A549 treated with AZD2906 at 1 μM for 4 hours (cell line): ENCODE measurements around the gene ZNF230. TPM values are rescaled to one million over a fixed set of nuclear protein-coding genes. Genes with fewer than 3 reads are reported as not detected.

Experiments
- total RNA-seq: library from RNA; stranded (reverse); fragments of 200-300 nt; extraction: Qiagen RNA extraction; gene quantifications from 5 replicates; pipeline ENCODE4 v1.2.3, GENCODE V29; 2022

The ZNF230 gene
- 2.5 to 3.0 TPM (median 2.9 TPM) in 5 replicates for total RNA-seq

DNA sequence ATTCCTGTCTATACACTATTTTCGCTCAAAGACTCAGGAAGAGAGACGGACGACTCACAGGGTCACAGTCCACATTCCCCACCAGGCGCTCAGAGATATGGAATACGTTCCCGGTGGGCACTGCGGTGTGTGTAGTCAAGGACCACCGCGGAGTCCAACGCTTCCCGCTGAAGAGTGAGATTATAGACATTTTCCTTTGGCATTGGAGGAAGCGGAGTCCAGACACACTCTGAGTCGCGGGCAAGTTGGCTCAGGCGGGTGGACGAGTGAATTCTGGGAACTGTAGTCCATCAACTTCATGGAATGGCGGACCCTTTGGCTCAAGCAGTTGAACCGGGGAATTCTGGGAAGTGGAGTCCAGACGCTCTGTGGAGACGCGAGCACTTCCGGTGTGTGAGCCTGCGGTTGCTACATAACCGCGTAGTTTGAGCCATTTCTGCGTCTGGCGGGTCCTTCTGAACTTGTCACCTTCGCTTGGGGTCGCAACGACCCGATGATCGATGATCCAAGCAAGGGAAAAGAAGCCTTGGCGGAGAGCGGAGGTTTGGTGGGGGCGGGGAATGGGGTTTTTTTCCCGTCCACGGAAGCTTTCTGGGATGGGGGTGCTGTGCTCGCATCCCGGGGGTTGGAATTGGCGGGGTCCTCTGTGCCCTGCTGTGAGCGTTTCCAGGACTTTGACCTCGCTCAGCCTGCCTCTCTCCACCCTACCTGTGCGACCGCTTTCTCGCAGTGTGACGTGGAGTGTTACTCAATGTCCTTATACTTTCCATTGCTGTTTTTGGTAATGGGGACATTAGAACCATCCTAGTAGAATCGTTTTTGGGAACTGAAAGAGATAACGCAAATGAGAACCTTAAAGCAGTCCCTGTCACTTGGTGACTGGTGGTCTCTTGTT lies at the start of gene ZNF230:
Gene ZNF230 (plus strand): TSS at position 392 of the 895 bp plus-strand sequence. CDS start 4,122 bp downstream, outside the sequence.

DNA sequence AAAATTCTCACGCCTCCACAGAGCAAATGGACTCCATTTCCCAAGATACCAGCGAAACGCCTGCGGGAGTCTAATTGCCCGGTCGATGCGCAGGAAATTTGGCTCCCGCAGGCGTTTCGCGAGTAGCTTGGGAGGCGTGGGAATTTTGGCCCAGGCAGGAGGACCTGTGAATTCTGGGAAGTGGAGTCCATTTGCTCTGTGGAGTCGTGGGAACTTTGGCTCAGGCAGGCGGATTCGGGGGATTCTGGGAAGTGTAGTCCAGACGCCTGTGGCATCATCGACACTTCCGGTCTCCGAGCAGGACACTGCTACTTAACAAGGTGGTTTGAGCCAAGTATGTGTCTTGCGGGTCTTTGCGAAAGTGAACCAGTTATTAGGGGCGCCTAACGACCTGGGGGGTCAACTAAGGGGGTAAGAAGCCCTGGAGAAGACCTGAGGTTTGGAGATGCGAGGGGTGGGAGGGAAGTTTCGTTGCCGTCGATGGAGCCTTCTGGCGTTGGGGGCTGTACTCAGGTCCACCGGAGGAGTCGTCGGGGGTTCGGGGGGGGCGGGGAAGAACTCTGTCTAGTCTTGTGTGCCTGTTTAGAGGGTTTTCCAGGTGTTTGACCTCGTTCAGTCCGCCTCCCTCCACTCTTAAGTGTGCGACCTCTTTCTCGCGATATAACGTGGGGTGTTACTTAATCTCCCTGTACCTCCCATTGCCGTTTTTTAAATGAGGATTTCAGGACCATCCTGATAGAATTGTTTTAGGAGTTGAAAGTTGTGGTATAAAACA lies 18.7 kb upstream of the ZNF230 start, which contains the start of gene ZNF155:
Gene ZNF155 (plus strand): TSS at position 277 of the 775 bp plus-strand sequence. CDS start 4,356 bp downstream, outside the sequence.

DNA sequence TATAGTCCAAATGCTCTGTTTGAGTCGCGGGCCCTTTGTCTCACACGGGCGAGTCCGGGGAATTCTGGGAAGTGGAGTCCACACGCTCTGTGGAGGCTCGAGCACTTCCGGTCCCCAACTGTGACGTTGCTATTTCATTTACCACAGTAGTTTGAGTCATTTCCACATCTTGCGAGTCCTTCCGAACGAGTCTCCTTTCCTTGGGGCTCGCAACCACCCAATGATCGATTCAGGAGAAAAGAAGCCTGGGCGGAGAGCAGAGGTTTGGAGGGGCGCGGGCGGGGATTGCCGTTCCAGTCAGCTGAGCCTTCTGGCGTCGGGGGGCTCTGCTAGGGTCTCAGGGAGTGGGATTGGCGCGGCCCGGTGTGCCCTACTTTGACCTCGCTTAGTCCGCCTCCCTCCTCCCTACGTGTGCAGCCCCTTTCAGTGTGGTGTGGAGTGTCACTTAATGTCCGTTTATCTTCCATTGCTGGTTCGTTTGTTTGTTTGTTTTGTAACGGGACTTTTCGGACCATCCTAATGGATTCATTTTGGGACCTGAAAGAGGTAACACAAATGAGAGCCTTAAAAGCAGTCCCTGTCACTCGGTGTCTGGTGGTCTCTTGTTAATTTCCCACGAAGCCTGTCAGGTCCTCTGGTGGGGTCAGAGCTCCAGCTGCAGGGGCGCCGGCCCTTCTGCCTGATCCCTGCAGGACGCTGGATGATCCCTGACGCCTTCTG lies 22.6 kb downstream of the ZNF230 start, which contains the start of gene ZNF222:
Gene ZNF222 (plus strand): TSS at position 163 of the 720 bp plus-strand sequence. CDS start 58 bp downstream, at position 221.

DNA sequence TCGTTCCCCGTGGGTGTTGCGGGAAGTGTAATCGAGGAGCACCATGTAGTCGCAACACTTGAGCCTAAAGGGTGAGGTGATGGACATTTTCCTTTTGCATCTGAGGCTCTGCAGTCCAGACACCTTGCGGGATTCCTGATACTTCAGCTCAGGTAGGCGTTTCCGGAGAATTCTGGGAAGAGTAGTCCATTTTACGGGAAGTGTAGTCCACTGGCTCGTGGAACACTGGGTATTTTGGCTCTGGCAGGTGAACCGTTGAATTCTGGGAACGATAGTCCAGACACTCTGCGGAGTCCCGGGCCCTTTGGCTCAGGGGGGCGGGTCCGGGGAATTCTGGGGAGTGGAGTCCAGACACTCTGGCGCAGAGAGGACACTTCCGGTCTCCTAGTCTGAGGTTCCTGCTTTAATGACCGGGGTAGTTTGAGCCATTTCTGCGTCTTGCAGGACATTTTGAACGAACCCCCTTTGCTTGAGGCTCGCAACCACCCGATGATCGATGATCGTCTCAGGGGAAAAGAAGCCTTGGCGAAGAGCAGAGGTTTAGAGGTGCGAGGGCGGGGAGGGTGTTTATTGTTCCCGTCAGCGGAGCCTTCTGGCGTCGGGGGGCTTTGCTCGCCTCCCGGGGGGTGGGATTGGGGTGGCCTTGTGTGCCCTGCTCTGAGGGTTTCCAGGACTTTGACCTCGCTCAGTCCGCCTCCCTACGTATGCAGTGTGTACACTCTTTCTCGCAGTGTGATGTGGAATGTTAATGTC lies 49.1 kb downstream of the ZNF230 start, which contains the start of gene ZNF223:
Gene ZNF223 (plus strand): TSS at position 387 of the 753 bp plus-strand sequence. CDS start 3,141 bp downstream, outside the sequence.

Other genes starting within 250 kb of the ZNF230 start
- 45.1 to 61.2 TPM (median 55.9 TPM) in 5 replicates for gene SMG9, start 248.0 kb upstream of the ZNF230 start, total RNA-seq
- 36.2 to 55.1 TPM (median 52.9 TPM) in 5 replicates for gene KCNN4, start 222.0 kb upstream of the ZNF230 start, total RNA-seq
- 0.05 to 0.55 TPM (median 0.14 TPM) in 4 of 5 replicates, not detected in the other for gene LYPD5, start 200.5 kb upstream of the ZNF230 start, total RNA-seq
- 3.6 to 6.8 TPM (median 4.3 TPM) in 5 replicates for gene ZNF283, start 175.6 kb upstream of the ZNF230 start, total RNA-seq
- gene ZNF404, start 119.0 kb upstream of the ZNF230 start, total RNA-seq = 0.10 to 0.20 TPM (median 0.18 TPM) in 5 replicates
- gene ZNF45, start 67.7 kb upstream of the ZNF230 start, total RNA-seq = 9.1 to 11.6 TPM (median 9.6 TPM) in 5 replicates
- 0.61 to 0.78 TPM (median 0.64 TPM) in 5 replicates for gene ZNF221, start 51.7 kb upstream of the ZNF230 start, total RNA-seq
- 2.3 to 3.9 TPM (median 2.7 TPM) in 5 replicates for gene ZNF155, start 18.8 kb upstream of the ZNF230 start, total RNA-seq
- gene ZNF222, start 22.4 kb downstream of the ZNF230 start, total RNA-seq = 2.9 to 4.7 TPM (median 3.3 TPM) in 5 replicates
- 1.9 to 4.0 TPM (median 3.2 TPM) in 5 replicates for gene ZNF223, start 49.1 kb downstream of the ZNF230 start, total RNA-seq
- 0.30 to 0.55 TPM (median 0.38 TPM) in 5 replicates for gene ZNF284, start 69.2 kb downstream of the ZNF230 start, total RNA-seq
- gene ZNF224, start 91.4 kb downstream of the ZNF230 start, total RNA-seq = 7.7 to 12.2 TPM (median 9.0 TPM) in 5 replicates
- gene ZNF225, start 110.4 kb downstream of the ZNF230 start, total RNA-seq = 2.2 to 3.7 TPM (median 2.6 TPM) in 5 replicates
- gene ZNF234, start 138.6 kb downstream of the ZNF230 start, total RNA-seq = 1.4 to 2.3 TPM (median 2.0 TPM) in 5 replicates
- 17.2 to 21.5 TPM (median 18.9 TPM) in 5 replicates for gene ZNF226, start 162.1 kb downstream of the ZNF230 start, total RNA-seq
- gene ZNF227, start 209.6 kb downstream of the ZNF230 start, total RNA-seq = 9.7 to 12.9 TPM (median 10.0 TPM) in 5 replicates